OCI-LY7 (cell line): ENCODE results near the gene MAMSTR.

ENCODE experiments used
- EZH2phosphoT487 ChIP-seq: fragments of 200-600 bp; sonication (generic); IDR thresholded peaks from 2 replicates; pipeline ENCODE4 v1.6.1; 2018; ENCODE audit warnings: low read depth, borderline replicate concordance, mild to moderate bottlenecking, mixed run types, antibody characterized with exemption, low read length, moderate library complexity, mixed read lengths
- TF ChIP-seq, protein P1 (sequence below): fragments of 200-600 bp; sonication (generic); conservative IDR thresholded peaks from 2 replicates; pipeline ENCODE4 v1.5.1; 2014; ENCODE audit warnings: mild to moderate bottlenecking, antibody characterized with exemption, low read length, moderate library complexity, mixed read lengths

DNA sequence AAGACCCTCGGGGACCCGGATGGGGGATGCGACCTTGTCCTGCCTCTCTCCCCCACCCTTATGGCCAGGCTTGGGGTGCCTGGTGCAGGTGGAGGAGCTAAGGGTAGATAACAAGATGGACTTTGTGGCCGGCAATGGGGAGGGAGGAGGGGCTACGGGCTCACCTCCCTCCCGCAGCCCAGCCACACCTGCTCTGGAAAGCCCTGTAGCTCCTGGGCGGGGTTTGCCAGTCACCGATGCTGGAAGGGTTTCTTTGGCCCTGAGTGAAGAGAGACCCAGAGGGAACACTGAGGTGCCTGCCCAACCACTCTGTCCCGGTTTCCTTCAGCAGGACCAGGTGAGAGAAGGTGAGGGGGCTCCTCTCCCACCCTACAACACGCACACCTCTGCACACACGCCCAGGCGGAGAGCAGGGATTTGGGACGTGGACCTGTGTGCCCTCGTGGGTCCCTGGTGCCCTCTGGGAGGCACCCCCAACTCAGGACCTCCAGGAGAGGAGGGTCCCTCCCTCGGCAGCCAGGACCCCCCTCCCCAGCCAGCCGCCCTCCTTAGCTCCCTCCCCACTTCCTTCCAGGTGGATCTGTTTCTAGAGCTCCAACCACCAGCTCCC lies 23.7 kb downstream of the MAMSTR start, which contains the start of gene FUT2:
- TF ChIP-seq, protein P1, sequence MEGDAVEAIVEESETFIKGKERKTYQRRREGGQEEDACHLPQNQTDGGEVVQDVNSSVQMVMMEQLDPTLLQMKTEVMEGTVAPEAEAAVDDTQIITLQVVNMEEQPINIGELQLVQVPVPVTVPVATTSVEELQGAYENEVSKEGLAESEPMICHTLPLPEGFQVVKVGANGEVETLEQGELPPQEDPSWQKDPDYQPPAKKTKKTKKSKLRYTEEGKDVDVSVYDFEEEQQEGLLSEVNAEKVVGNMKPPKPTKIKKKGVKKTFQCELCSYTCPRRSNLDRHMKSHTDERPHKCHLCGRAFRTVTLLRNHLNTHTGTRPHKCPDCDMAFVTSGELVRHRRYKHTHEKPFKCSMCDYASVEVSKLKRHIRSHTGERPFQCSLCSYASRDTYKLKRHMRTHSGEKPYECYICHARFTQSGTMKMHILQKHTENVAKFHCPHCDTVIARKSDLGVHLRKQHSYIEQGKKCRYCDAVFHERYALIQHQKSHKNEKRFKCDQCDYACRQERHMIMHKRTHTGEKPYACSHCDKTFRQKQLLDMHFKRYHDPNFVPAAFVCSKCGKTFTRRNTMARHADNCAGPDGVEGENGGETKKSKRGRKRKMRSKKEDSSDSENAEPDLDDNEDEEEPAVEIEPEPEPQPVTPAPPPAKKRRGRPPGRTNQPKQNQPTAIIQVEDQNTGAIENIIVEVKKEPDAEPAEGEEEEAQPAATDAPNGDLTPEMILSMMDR: no peak
- TF ChIP-seq EZH2phosphoT487: no peak
